Measurements from ENCODE around the gene USHBP1. TPM values are rescaled to one million over a fixed set of nuclear protein-coding genes. Genes with fewer than 3 reads are reported as not detected.

The USHBP1 gene
- total RNA-seq, 1 experiment from 2014 or later, result 6.4 TPM

GRCh38 chr19:17227798-17228367 lies 36.7 kb downstream of the USHBP1 start:
- Mint-ChIP-seq H3K9me3 (no peaks in the 10 kb centered on the region), H3K4me1 (peaks cover 8 to 21% of the 10 kb centered on the region in 2 experiments), H3K4me3 (peak overlapping the region; percentile 79 to 96; a peak in 4 of 5 replicates), H3K36me3 (ENCODE audit: insufficient read depth in 1 of 3, low read depth in 3 of 3) (peaks cover 13 to 34% (median 27%) of the 10 kb centered on the region in 3 experiments; a peak in 6 of 7 replicates), H3K27me3 (ENCODE audit: low read depth) (no peaks in the 10 kb centered on the region), H3K27ac (no peak overlapping the region)
- no peak for DNase-seq
- Histone ChIP-seq H2BK5ac (ENCODE audit: insufficient read length, low read length) (no peak overlapping the region), H3K27ac (ENCODE audit: insufficient read length, low read depth, low read length) (no peak overlapping the region), H4K91ac (ENCODE audit: insufficient read length, low read depth, low read length) (no peak overlapping the region), H2BK15ac (ENCODE audit: low read depth, low read length) (no peak overlapping the region), H4K5ac (ENCODE audit: insufficient read length, low read depth, low read length) (no peak overlapping the region), H3K23ac (ENCODE audit: insufficient read length, low read depth, low read length) (no peak overlapping the region), H2BK20ac (ENCODE audit: low read depth, low read length, poor library complexity, severe bottlenecking) (no peak overlapping the region), H3K4ac (ENCODE audit: low read depth, low read length) (no peak overlapping the region), H3K79me1 (ENCODE audit: insufficient read depth, low read depth, low read length, poor library complexity, severe bottlenecking) (no peaks in the 10 kb centered on the region), H3K79me2 (ENCODE audit: insufficient read depth, low read length) (no peaks in the 10 kb centered on the region), H2BK12ac (ENCODE audit: insufficient read length, low read depth, low read length) (no peak overlapping the region), H3K18ac (ENCODE audit: insufficient read length, low read depth, low read length) (no peak overlapping the region), H2AK5ac (ENCODE audit: insufficient read length, low read length) (no peak overlapping the region), H4K8ac (replicated peaks; ENCODE audit: insufficient read length, low read depth, low read length) (no peak overlapping the region), H3K27me3 (ENCODE audit: insufficient read depth, low read length) (no peaks in the 10 kb centered on the region), H3T11ph (ENCODE audit: low read length) (no peak overlapping the region), H3K9me3 (ENCODE audit: control insufficient read depth, low read depth, low read length) (no peaks in the 10 kb centered on the region), H2AFZ (ENCODE audit: low read length) (no peak overlapping the region), H3K9ac (ENCODE audit: extremely low read depth, insufficient read length, low read length) (no peak overlapping the region), H3K14ac (ENCODE audit: insufficient read depth, low read length) (no peak overlapping the region), H3K23me2 (ENCODE audit: insufficient read length, low read depth, low read length, poor library complexity, severe bottlenecking) (peaks cover 5% of the 10 kb centered on the region), H3K4me2 (ENCODE audit: insufficient read depth, insufficient read length, low read length) (no peak overlapping the region), H4K20me1 (ENCODE audit: control insufficient read depth, insufficient read depth, insufficient read length) (no peaks in the 10 kb centered on the region), H2BK120ac (ENCODE audit: low read depth, low read length, poor library complexity, severe bottlenecking) (no peak overlapping the region), H3K56ac (ENCODE audit: insufficient read length, low read depth, low read length) (no peak overlapping the region), H3K4me1 (ENCODE audit: insufficient read depth, low read length) (no peaks in the 10 kb centered on the region; the same call in 1 of the 2 replicates)
- no peak for TF ChIP-seq CTCF (conservative IDR thresholded peaks at IDR 0.05)
- no CpG with 5 or more reads among the region's 13 CpGs for WGBS (ENCODE audit: extremely low coverage, insufficient read length, low lambda C conversion rate)

Measured in H9 (cell line).